Mesenchymal stem cell (in vitro differentiated cells and primary cell): Measurements from ENCODE around the gene CDKN1C.
A peak's percentile ranks its signal among the peaks of the same experiment; 100 is the strongest.

Source experiments
- DNase-seq: peaks from one replicate; pipeline ENCODE4 v3.0.0-alpha.2; 2013
- H2AFZ ChIP-seq: one replicate; pipeline ENCODE4 v1.6.1; 2013; ENCODE audit warnings: low read depth, mild to moderate bottlenecking, control low read depth, inconsistent platforms, low read length, moderate library complexity
- H2AK5ac ChIP-seq: 2 replicates; pipeline ENCODE4 v1.6.1; 2013; ENCODE audit warnings: low read length, moderate library complexity, mild to moderate bottlenecking, inconsistent platforms; ENCODE audit not compliant: severe bottlenecking
- H2BK120ac ChIP-seq: one replicate; pipeline ENCODE4 v1.6.1; 2013; ENCODE audit warnings: low read depth, mild to moderate bottlenecking, inconsistent platforms, low read length, moderate library complexity
- H2BK12ac ChIP-seq, 2 experiments: one replicate each; pipeline ENCODE4 v1.6.1; 2013; ENCODE audit warnings: inconsistent platforms in 2 of 2, low read length in 2 of 2, mild to moderate bottlenecking in 2 of 2, moderate library complexity in 2 of 2, control low read depth in 1 of 2
- H2BK15ac ChIP-seq: one replicate; pipeline ENCODE4 v1.6.1; 2013; ENCODE audit warnings: mild to moderate bottlenecking, low read depth, inconsistent platforms; ENCODE audit not compliant: poor library complexity, severe bottlenecking
- H2BK5ac ChIP-seq: 2 replicates; pipeline ENCODE4 v1.6.1; 2013; ENCODE audit warnings: low read depth, mild to moderate bottlenecking, low read length, control low read depth, inconsistent platforms; ENCODE audit not compliant: poor library complexity, severe bottlenecking
- H3K14ac ChIP-seq, 2 experiments: one replicate each; pipeline ENCODE4 v1.6.1; 2013; ENCODE audit warnings: inconsistent platforms in 2 of 2, low read length in 2 of 2, control low read depth in 1 of 2, mild to moderate bottlenecking in 1 of 2, moderate library complexity in 1 of 2
- H3K18ac ChIP-seq, 2 experiments: one replicate each; pipeline ENCODE4 v1.6.1; 2013; ENCODE audit warnings: inconsistent platforms in 2 of 2, low read length in 2 of 2, control low read depth in 1 of 2, low read depth in 1 of 2, mild to moderate bottlenecking in 1 of 2
- H3K23ac ChIP-seq, 2 experiments: one replicate each; pipeline ENCODE4 v1.6.1; 2013; ENCODE audit warnings: inconsistent platforms in 2 of 2, low read length in 2 of 2, mild to moderate bottlenecking in 2 of 2, moderate library complexity in 2 of 2, control low read depth in 1 of 2
- H3K27ac ChIP-seq: 2 replicates; pipeline ENCODE4 v1.5.1; 2013; ENCODE audit warnings: mild to moderate bottlenecking, moderate library complexity, low read length, control low read depth, inconsistent platforms; ENCODE audit not compliant: poor library complexity, severe bottlenecking
- H3K27me3 ChIP-seq, 2 experiments: 2 replicates each; pipeline versions ENCODE4 v1.6.1 to v1.7.0; 2013; ENCODE audit warnings: low read length in 2 of 2, mild to moderate bottlenecking in 2 of 2, moderate library complexity in 2 of 2, control low read depth in 1 of 2, inconsistent platforms in 1 of 2; ENCODE audit not compliant: control insufficient read depth in 1 of 2, insufficient read depth in 1 of 2
- H3K36me3 ChIP-seq, 2 experiments: 2 replicates each; pipeline versions ENCODE4 v1.6.1 to v1.7.0; 2013; ENCODE audit warnings: low read length in 2 of 2, control low read depth in 1 of 2, inconsistent platforms in 1 of 2, low read depth in 1 of 2, mild to moderate bottlenecking in 1 of 2; ENCODE audit not compliant: insufficient read depth in 2 of 2, control insufficient read depth in 1 of 2
- H3K4ac ChIP-seq, 2 experiments: one replicate each; pipeline ENCODE4 v1.6.1; 2013; ENCODE audit warnings: inconsistent platforms in 2 of 2, low read length in 2 of 2, mild to moderate bottlenecking in 2 of 2, moderate library complexity in 2 of 2, control low read depth in 1 of 2, low read depth in 1 of 2
- H3K4me1 ChIP-seq: 2 replicates; pipeline ENCODE4 v1.6.1; 2013; ENCODE audit warnings: low read depth, low read length, control low read depth; ENCODE audit not compliant: control insufficient read depth, insufficient read depth
- H3K4me2 ChIP-seq: 2 replicates; pipeline ENCODE4 v1.6.1; 2013; ENCODE audit warnings: low read length, mild to moderate bottlenecking, inconsistent platforms; ENCODE audit not compliant: poor library complexity, severe bottlenecking
- H3K4me3 ChIP-seq, 2 experiments: 2 replicates each; pipeline versions ENCODE4 v1.5.1 to v1.7.0; 2013; ENCODE audit warnings: low read length in 2 of 2, mild to moderate bottlenecking in 2 of 2, control low read depth in 1 of 2, low read depth in 1 of 2; ENCODE audit not compliant: insufficient read depth in 1 of 2
- H3K79me1 ChIP-seq: replicated peaks from 2 replicates; pipeline ENCODE4 v1.6.1; 2013; ENCODE audit warnings: mild to moderate bottlenecking, control low read depth, low read length, inconsistent platforms; ENCODE audit not compliant: poor library complexity, severe bottlenecking
- H3K9ac ChIP-seq: 2 replicates; pipeline ENCODE4 v1.7.0; 2013; ENCODE audit warnings: mild to moderate bottlenecking, low read length, moderate library complexity
- H3K9me3 ChIP-seq: 2 replicates; pipeline ENCODE4 v1.7.0; 2013; ENCODE audit warnings: mild to moderate bottlenecking, low read length; ENCODE audit not compliant: control insufficient read depth
- H4K8ac ChIP-seq: one replicate; pipeline ENCODE4 v1.6.1; 2013; ENCODE audit warnings: inconsistent platforms, mild to moderate bottlenecking, low read length, moderate library complexity
- H4K91ac ChIP-seq: one replicate; pipeline ENCODE4 v1.6.1; 2013; ENCODE audit warnings: mild to moderate bottlenecking, low read length, inconsistent platforms
- WGBS: methylation state at CpG from one replicate; pipeline ENCODE4 v1.1.7; 2013; ENCODE audit warnings: mixed read lengths; 5-methylcytosine and 5-hydroxymethylcytosine counted together

CDKN1C gene

GRCh38 chr11:2932850-2933251 is 47.3 kb upstream of the CDKN1C start:
- Histone ChIP-seq H3K79me1 (no peaks in the 10 kb centered on the region), H3K27me3 (no peaks in the 10 kb centered on the region), H3K23ac (no peak overlapping the region), H3K9ac (peak overlapping the region; percentile 61), H3K18ac (peak overlapping the region in 1 of 2 experiments; percentile 51), H3K4ac (peak overlapping the region; percentile 13 to 21), H2AFZ (no peak overlapping the region), H4K8ac (peak overlapping the region; percentile 82), H2BK120ac (no peak overlapping the region), H2BK12ac (peak overlapping the region in 1 of 2 experiments; percentile 59), H2BK15ac (peak overlapping the region; percentile 15), H3K36me3 (peaks cover 0 to 3% of the 10 kb centered on the region in 2 experiments), H2AK5ac (peak overlapping the region; percentile 27), H3K4me2 (no peak overlapping the region), H3K9me3 (peaks cover 4% of the 10 kb centered on the region), H3K4me3 (peak overlapping the region in 1 of 2 experiments; percentile 37), H4K91ac (no peak overlapping the region), H3K14ac (peak overlapping the region in 1 of 2 experiments; percentile 61), H2BK5ac (no peak overlapping the region), H3K27ac (peak overlapping the region; percentile 14), H3K4me1 (peaks cover 38% of the 10 kb centered on the region)
- 76% methylated on average over 15 of the region's 15 CpGs for WGBS
- peak; percentile 71 for DNase-seq

GRCh38 chr11:2931771-2932738 is 46.5 kb upstream of the CDKN1C start:
- H3K9ac ChIP-seq: no peak overlapping the region
- no peak for DNase-seq
- H2BK120ac ChIP-seq: no peak overlapping the region
- H3K27ac ChIP-seq: no peak overlapping the region
- H3K4me2 ChIP-seq: no peak overlapping the region
- H3K4me1 ChIP-seq: peaks cover 46% of the 10 kb centered on the region
- no peaks in the 10 kb centered on the region for H3K79me1 ChIP-seq
- H3K14ac ChIP-seq: peak overlapping the region in 1 of 2 experiments; percentile 35
- no peaks in the 10 kb centered on the region for H3K9me3 ChIP-seq
- peak overlapping the region in 1 of 2 experiments; percentile 54 for H3K18ac ChIP-seq
- no peak overlapping the region for H3K4me3 ChIP-seq
- peak overlapping the region; percentile 19 for H4K91ac ChIP-seq
- peak overlapping the region; percentile 15 for H2BK15ac ChIP-seq
- H3K36me3 ChIP-seq: peaks cover 0 to 3% of the 10 kb centered on the region in 2 experiments
- H2AFZ ChIP-seq: no peak overlapping the region
- no peak overlapping the region for H4K8ac ChIP-seq
- H2BK5ac ChIP-seq: no peak overlapping the region
- peak overlapping the region; percentile 68 to 69 for H3K4ac ChIP-seq
- H2BK12ac ChIP-seq: peak overlapping the region in 1 of 2 experiments; percentile 64
- H3K27me3 ChIP-seq: no peaks in the 10 kb centered on the region
- H2AK5ac ChIP-seq: peak overlapping the region; percentile 26
- WGBS: 96% methylated on average over 11 of the region's 13 CpGs
- no peak overlapping the region for H3K23ac ChIP-seq

- no peak for DNase-seq
- 67% methylated on average over 1 of the region's 4 CpGs for WGBS
- Histone ChIP-seq H3K9ac (no peak overlapping the region), H3K4me1 (peaks cover 53% of the 10 kb centered on the region), H2AK5ac (no peak overlapping the region), H3K36me3 (peaks cover 0 to 3% of the 10 kb centered on the region in 2 experiments), H3K4ac (no peak overlapping the region), H2BK120ac (no peak overlapping the region), H4K8ac (no peak overlapping the region), H2BK12ac (peak overlapping the region in 1 of 2 experiments; percentile 27), H3K23ac (no peak overlapping the region), H3K9me3 (no peaks in the 10 kb centered on the region), H2AFZ (no peak overlapping the region), H3K27me3 (no peaks in the 10 kb centered on the region), H2BK5ac (no peak overlapping the region), H3K79me1 (peaks cover under 1% of the 10 kb centered on the region), H2BK15ac (no peak overlapping the region), H3K4me3 (no peak overlapping the region), H3K18ac (no peak overlapping the region), H3K27ac (no peak overlapping the region), H3K14ac (no peak overlapping the region), H3K4me2 (no peak overlapping the region), H4K91ac (no peak overlapping the region)
Measured at GRCh38 chr11:2931420-2931746, 45.8 kb upstream of the CDKN1C start.

- peak overlapping the region; percentile 9 for H2BK120ac ChIP-seq
- H4K91ac ChIP-seq: peak overlapping the region; percentile 4
- H3K4me3 ChIP-seq: peak overlapping the region; percentile 48 to 78
- peak overlapping the region; percentile 87 for H3K9ac ChIP-seq
- H3K23ac ChIP-seq: no peak overlapping the region
- H3K27ac ChIP-seq: peak overlapping the region; percentile 55
- H3K79me1 ChIP-seq: peaks cover 2% of the 10 kb centered on the region
- peaks cover 0 to 3% of the 10 kb centered on the region in 2 experiments for H3K36me3 ChIP-seq
- H2AK5ac ChIP-seq: peak overlapping the region; percentile 37
- peak overlapping the region; percentile 27 to 46 for H2BK12ac ChIP-seq
- H3K27me3 ChIP-seq: no peaks in the 10 kb centered on the region
- peak; percentile 54 for DNase-seq
- H3K18ac ChIP-seq: peak overlapping the region; percentile 25 to 87
- no peak overlapping the region for H2BK15ac ChIP-seq
- no peak overlapping the region for H2BK5ac ChIP-seq
- H3K4me1 ChIP-seq: peaks cover 55% of the 10 kb centered on the region
- H3K4me2 ChIP-seq: peak overlapping the region; percentile 58
- H4K8ac ChIP-seq: peak overlapping the region; percentile 52
- H2AFZ ChIP-seq: no peak overlapping the region
- no peaks in the 10 kb centered on the region for H3K9me3 ChIP-seq
- WGBS: 48% methylated on average over 21 of the region's 21 CpGs
- H3K14ac ChIP-seq: no peak overlapping the region
- H3K4ac ChIP-seq: peak overlapping the region in 1 of 2 experiments; percentile 3
Measured at GRCh38 chr11:2930704-2931419, 45.3 kb upstream of the CDKN1C start.
